GM19452 (cell line): ENCODE data around the gene IGFALS.
"Not testable (repeated sequence)": the region's sequence is repeated elsewhere in the genome, so short reads cannot be mapped to it uniquely, and the experiment has no call there.

ENCODE experiments used
- ATAC-seq: cut with Tn5 transposase; IDR thresholded peaks from one replicate; pipeline ENCODE4 v1.9.1; 2021; ENCODE audit not compliant: unreplicated experiment

Gene IGFALS

DNA sequence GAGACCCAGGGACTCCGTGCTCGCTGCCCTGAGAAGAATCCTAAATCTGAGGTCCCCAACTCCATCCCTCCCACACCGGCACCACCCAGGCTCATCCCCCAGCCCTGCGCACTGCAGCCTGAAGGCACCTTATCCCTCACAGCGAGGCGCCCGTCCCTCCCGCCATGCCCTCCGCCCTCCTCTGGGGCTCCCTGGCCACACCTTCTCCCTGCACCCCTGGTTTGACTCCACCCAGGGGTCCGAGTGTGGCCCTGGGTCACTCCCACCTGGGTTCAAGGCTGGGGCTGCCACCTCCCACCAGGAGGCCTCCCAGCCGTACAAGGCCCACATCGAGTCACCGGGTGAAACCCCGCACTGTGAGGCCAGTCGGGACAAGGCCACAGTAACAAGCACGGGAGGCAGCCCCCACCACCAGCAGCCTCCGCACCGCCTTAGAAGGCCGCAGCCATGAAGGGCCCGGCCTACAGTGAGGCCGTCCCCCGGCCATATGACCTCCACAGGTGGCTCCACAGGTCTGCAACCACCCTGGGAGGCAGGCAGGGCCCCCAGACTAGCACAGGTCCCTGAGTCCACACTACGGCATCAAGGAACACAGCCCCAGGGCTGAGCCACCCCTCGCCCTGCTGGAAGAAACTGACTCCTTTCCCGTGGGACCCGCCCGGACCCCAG, 24.8 kb upstream of the IGFALS start:
- ATAC-seq, result no peak

DNA sequence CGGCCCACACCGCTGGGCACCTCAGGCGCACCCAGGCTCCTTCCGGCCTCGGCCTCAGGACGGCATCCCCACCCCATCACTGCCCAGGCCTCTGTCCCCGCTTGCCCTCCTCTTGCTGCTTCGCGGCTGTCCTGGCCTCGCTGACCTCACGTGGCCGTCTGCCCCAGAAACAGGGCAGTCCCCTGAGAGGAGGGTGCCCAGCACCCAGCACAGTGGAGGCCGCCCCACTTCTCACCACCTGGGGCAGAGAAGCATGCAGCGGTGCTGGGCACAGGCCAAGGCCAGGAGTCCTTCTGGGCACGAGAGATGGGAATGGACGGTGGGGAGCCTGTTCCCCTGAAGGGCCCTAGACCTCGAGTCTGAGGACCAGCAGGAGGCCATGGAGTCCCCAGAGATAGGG, 24.2 kb upstream of the IGFALS start:
- no peak for ATAC-seq

DNA sequence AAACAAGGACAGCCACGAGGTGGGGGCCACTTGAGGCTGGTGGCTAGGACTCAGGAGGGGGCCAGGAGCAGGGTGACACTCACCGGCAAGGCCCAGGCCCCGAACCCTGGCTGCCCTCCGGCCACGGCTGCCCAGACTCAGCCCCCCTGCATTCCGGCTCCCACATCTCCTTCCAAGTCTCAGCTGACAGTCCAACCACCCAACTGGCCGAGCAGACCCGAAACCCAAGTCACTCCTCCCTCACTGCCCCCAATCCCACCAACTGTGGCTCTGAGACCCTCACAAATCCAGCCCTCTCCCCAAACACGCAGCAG, 23.7 kb upstream of the IGFALS start:
- ATAC-seq, result no peak

DNA sequence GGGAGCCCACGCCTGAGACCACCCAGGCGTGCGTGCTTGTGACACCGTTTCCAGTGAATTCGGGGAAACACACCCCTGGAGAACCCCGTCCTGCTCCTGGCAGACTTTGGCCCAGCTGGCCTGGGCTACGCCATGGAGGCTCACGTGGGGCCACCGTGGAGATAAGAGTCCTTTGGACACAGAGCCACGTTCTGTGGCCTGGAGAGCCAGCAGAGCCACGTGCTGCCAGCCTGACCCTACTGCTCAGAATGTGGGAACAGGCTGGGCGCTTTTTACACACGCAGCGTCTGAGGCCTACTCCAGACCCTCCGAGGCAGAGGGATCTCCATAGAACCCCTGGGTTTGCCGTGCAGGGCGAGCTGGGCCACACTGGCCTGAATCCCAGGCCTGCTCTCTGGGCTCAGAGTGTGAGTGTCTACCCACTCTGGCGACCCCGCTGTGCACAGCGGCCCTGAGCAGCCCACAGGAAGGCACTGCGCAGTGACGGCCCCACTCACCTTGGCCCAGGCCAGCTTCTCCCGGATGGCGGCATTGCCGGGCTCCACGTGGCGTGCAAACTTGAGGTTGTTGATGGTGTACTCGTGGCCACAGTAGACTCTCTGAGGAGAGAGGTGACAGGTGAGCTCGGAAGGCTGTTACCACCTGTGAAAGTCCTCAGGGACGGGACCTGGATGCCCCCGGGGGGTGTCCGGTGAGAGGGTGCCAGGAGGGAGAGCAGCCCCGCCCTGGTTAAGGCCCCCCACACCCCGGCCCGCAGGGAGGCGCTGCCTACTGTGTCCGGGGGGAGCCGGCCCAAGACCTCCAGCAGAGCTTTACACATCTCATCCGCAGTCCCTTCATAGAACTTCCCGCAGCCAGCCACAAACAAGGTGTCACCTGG, 23.1 kb upstream of the IGFALS start:
- no peak for ATAC-seq

DNA sequence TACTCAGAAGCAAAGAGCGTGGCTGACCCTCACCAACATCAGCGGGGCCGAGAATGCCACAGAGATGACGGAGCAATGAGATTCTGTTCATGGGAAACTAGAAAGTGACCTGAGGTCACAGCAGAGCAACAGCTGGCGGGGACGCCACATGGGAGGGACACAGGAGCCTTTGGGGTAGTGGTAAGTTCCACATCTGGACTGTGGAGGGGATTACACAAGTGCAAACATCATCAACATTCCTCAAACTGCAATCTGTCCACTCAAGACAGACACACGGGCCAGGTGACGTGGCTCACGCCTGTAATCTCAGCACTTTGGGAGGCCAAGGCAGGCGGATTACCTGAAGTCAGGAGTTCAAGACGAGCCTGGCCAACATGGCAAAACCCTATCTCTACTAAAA, 22.0 kb upstream of the IGFALS start:
- no peak for ATAC-seq

DNA sequence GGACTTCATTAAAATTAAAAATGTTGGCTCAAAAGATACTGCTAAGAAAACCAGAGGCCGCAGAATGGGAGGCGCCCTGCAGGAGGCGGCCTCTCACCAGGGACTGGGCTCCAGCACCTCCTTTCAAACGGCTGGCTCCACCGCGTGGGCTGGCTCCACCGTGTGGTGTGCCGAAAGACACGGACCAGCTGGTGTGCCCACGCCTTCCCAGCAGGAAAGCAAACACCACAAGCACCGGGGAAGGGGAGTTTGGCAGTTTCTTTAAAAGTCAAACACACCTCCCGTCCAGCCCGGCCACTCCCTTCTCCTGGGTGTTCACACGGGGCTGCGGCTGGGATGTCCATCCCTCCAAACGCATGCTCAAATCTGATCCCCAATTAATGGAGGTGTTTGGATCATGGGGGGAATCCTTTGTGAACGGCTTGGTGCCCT, 19.2 kb upstream of the IGFALS start:
- ATAC-seq, result no peak

DNA sequence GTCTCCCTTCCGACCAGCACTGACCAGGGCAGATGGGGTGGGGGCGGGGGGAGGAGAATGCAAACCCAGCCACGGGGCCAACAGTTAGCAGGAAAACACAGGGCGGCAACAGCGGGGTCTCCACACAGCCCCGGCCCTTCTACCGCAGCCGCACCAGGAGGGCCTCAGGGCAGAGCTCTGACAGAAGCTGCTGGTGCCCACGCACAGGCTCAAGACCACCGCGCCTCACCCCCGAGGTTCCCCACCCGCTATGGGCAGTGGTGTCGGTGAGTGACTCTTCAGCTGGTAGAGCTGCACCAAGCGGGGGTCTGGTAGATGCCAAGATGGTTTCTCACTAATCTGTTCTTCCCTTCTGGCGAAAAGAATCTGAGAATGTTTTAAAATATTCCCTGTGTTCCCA, 17.0 kb upstream of the IGFALS start:
- no peak for ATAC-seq

DNA sequence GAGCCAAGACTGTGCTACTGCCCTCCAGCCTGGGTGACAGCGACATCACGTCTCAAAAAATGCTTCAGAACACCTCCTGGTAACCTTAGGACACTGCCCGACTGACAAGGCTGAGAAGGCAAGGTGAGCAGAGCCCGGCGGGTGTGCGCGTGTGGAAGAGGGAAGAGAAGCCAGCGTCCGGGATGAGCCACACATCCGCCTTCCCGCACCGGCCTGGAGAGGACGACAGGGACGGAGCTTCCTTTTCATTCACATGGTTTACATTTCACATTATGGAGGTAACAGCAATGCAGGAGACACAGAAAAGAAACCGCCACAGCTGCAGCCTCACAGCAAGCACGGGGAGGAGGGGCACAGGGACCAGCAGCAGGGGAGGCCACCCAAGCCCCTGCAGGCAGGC, 16.6 kb upstream of the IGFALS start:
- no peak for ATAC-seq

DNA sequence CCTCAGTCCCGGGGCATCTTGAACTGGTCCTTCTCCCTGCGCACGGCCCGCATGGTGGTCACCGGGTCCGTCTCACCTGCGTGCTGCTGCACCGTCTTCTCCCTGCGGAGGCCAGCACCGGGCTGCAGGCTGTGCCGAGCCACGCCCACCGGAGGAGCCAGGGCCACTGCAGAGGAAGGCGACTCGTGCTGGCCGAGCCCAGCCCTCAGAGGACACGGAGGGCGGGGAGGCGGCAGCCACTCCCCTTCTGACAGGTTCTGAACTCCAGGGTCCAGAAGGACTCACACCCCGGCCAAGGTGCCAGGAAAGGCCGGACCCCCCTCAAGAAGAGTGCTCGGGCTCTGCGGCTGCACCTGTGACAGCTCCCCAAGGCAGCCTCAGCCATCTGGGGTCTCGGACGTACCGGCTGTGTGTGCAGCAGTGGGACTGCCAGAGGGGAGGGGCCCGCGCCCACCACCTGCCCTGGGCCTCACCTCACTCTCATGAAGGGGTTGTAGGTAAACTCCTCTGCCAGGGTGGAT, 15.8 kb upstream of the IGFALS start:
- ATAC-seq, result no peak

DNA sequence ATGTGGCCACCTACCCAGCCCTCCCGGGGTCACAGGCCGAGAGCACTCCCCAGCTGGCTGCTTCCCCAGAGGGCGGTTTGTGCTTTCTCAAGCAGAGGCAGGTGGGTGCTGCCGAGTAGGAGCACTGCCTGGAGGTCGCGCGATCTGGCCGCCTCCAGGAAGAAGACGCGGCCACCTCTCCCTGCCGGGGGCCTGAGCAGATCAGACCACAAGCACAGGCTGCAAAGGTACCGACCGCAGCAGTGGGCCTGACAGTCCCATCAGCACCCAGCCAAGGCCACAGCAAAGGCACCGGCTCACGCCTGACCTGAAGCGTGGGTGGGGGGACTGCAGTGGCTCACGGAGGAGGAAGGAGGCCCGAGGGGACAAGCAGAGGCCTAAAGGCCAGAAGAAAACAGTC, 15.2 kb upstream of the IGFALS start:
- ATAC-seq, result no peak

DNA sequence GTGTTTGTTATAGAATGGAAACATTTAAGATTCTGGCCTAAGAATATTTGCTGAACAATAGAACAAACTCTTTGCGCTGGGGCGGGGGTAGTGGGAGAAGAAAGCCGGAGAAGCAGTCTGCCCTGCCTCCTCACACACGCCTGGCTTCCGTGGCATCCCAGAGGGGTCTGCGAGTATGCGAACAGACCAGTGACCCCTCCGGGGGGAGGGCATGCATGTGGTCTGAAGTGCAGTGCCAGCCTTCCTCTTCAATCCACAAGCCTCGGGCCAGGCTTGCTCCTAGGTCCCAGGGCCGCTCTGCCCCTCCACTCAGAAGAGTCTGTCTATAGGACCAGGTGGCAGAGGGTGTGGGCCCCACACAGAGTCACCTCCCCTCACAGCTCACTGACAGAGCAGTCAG, 14.1 kb upstream of the IGFALS start:
- ATAC-seq, result no peak

DNA sequence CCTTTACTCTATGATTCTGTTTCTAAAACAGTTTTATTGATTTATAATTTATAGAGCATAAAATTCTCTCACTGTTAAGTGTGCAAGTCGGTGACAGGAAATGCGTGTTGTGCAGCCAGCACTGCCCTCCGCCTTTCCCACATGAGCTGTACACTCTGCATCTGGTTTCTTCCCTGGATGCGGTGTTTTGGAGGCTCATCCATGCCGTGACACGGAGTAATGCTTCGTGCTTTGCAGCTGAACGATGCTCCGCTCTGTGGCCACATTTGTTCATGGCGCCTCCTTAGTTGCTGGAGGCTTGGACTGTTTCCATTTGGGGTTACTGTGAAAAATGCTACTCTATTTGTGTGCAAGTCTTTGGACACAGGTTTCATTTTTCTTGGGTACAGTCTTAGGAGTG, 7.2 kb upstream of the IGFALS start:
- ATAC-seq, result no peak

DNA sequence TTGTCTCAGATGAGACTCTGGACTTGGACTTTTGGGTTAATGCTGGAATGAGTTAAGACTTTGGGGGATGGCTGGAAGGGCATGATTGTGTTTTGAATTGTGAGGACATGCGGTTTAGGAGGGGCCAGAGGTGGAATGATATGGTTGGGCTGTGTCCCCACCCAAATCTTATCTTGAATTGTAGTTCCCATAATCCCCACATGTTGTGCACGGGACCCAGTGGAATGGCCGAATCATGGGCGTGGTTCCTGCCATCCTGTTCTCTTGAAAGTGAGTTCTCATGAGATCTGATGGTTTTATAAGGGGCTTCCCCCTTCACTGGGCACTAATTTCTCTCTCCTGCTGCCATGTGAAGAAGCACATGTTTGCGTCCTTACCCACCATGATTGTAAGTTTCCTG, 5.8 kb upstream of the IGFALS start:
- ATAC-seq, result not testable (repeated sequence)

DNA sequence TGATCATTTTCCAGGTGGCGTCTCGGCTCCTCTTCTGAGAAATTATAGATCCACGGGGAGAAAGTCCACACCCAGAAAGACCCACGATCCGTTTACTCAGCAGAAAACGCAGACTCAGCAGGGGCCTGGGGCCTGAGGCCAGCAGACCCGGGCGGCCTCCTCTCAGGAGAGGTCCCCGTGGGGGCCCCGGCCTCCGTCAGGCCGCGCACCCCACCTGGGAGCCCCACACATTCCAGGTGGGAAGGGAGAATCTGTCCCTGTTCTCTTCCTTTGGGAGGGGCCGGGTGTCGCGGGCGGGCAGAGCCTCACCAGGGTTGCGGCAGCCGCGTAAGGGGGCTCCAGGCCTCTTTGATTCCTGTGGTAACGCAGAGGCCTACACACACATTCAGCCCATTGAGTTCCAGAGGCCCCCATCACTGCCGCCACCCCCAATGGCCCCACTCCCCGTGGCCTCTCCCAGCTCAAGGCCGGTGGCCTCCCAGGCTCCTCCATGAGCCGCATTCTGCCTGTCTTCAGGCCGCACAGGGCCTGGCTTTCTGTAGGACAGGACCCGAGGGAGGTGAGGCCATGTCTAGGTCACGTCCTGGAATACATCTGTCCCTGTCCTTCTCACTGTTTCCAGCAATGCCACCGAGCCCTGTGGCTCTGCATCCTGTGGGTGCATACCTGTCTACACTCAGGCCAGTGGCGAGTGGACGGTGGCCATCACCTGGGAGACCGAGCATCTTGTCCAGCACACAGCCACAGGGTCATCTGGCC, 1.6 kb upstream of the IGFALS start:
- ATAC-seq, result no peak

DNA sequence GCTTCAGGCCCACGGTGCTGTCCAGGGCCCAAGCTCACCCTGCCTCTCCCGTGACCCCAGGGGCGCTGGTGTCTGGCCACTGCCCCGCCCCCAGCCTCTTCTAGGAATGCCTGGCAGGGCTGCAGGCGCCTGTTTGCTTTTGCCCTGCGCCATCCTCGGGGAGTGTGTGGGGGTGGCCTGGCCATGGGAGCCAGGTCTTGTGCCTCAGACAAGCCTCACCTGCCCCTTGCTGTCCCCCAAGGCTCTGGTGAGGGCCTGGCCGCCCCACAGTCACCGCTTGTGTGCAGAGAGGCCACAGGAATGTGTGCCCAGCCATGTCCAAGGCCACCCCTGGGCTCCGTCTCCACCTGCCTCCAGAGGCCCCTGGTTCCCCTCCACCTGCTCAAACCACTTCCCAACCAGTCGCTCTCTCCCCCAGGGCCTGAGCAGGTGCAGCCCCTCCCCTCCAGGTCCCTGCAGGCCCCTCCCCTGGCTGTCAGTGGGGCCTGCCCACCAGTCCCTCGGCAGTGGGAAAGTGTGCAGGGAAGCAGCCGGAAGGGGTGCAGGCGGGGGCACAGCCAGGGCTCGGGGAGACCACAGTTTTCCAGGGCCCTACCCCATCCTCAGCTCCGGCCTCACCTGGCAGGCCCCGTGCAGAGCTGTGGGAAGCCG, 841 bp upstream of the IGFALS start:
- no peak for ATAC-seq

DNA sequence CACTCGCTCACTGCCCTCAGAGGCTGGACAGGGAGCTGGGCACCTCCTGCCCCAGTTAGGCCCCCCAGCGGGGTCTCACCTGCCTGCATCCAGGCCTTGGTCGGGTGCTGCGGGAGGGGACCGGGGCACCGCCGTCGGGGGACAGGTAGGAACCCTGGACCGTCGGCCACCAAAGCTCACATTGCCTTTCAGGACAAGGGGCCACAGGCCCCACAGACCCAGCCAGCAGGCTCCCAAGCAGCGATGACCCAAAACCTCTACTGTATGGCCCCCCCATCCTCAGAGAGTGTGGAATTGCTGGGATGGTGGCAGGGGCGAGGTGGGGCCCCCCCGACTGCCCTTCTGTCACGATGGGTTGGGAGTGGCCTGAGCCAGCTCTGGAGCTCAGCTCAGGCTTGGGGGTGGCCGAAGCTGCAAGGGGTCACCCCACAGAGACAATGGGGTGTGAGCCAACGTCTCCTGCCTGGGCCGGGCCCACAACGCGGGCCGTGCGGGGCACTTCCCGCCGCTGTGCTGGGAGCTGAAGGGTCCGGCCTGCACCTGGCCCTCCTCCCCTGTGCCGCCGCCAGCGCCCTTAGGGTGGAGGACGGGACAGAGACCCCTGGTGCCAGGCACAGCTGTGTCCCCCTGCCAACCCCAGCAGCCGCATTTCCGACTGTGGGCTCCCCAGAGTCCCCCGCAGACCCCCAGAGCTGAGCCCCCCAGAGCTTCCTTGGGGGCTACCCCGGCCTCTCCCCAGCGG, 498 bp downstream of the IGFALS start:
- ATAC-seq, result no peak

DNA sequence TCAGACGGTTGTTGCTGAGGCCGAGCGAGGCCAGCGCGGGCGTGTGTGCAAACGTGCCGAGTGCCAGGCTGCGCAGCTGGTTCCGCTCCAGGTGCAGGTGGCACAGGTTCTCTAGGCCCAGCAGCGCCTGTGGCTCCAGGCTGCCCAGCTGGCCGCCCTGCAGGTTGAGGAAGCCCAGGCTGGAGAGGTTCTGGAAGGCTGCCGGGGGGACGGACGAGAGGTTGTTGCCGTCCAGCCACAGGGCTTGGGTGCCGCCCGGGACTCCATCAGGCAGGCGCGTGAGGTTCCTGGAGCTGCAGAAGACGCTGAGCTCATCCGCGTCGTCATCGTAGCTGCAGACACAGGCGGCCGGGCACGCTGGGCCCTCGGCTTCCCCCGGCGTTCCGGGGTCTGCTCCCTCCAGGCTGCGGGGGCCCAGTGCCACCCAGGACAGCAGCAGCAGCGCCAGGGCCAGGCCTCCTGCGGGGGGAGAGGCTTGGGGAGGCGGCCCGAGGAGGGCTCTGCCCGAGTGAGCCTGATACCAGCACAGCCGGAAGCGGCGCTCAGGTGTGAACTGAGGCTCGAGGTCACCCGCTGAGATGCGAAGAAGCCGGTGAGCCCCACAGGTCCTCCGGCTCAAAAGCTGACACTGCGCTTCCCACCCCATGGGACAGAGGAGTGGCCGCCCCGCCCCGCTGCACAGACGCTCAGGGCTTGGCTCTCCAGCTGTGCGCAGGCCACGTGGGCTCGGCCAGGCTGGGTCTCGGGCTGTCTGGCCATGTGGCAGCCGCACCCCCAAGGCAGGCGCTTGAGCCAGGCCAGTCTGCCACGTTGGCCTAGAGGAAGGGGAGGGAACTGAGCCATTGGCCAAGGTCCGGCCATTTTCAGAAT, 1.3 kb downstream of the IGFALS start:
- no peak for ATAC-seq

DNA sequence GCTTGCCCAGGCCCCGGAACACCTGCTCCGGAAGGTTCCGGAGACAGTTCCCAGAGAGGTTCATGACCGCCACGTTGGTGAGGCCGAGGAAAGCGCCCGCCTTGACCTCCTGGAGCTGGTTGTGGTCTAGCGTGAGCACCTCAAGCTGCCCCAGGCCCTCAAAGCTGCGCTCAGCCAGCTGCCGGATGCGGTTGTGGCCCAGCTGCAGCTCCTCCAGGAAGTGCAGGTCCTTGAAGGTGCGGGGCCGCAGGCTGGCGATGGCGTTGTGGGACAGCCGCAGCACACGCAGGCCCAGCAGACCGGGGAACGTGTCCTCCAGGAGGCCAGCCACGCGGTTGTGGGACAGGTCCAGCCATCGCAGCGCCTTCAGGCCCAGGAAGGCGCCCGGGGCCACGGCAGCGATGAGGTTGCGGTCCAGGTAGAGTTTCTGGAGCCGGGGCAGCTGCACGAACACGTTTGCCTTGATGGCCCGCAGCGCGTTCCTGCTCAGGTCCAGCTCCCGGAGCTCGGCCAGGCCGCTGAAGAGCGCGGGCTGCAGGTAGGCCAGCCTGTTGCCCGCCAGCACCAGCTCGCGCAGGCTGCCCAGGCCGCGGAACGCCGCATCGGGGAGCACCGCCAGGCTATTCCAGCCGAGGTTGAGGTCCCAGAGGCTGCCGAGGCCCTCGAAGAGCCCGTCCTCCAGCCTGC, 2.1 kb downstream of the IGFALS start:
- ATAC-seq, result no peak

DNA sequence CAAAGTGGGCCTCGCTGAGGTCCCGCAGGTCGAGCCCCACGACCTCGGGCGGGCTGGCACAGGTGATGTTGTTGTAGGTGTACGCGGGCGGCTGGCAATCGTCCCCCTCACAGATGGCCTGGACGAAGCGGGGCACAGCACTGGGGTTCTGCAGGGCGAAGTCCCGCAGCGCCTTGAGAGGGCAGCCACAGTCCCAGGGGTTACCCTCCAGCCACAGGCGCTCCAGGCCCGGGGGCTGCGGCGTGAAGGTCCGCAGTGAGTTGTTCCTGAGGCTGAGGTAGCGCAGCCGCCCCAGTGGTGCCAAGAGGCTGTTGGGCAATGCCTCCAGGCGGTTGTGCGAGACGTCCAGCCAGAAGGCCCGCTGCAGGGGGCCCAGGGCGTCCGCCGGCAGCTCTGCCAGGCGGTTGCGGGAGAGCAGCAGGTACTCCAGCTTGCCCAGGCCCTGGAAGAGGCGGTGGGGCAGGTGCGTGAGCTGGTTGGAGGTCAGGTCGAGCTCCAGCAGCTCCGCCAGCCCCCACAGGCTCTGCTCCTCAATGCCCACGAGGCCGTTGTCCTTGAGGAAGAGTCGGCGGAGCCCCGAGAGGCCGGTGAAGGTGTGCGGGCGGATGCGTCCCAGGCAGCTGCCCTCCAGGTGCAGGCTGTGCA, 2.8 kb downstream of the IGFALS start:
- no peak for ATAC-seq
